GM10266 (cell line): ENCODE data around the gene MAD1L1.

Source experiments
- DNase-seq: peaks from one replicate; pipeline ENCODE4 v3.0.0; 2012; ENCODE audit errors: extremely low spot score
- CTCF ChIP-seq: IDR thresholded peaks from 2 replicates; pipeline ENCODE4 v1.5.1; 2012; ENCODE audit warnings: mild to moderate bottlenecking, low read depth; ENCODE audit not compliant: control insufficient read depth, insufficient read depth; ENCODE audit errors: missing control alignments

The MAD1L1 gene

GRCh38 chr7:2079332-2080059 is 153.2 kb downstream of the MAD1L1 start:
- no peak for DNase-seq
- no peak for TF ChIP-seq CTCF

- no peak for TF ChIP-seq CTCF
- DNase-seq = no peak
These were observed 153.8 kb downstream of the MAD1L1 start for GRCh38 chr7:2078899-2079298.

- DNase-seq = no peak
- no peak for TF ChIP-seq CTCF
These were observed 156.1 kb downstream of the MAD1L1 start for GRCh38 chr7:2076649-2077064.

DNA sequence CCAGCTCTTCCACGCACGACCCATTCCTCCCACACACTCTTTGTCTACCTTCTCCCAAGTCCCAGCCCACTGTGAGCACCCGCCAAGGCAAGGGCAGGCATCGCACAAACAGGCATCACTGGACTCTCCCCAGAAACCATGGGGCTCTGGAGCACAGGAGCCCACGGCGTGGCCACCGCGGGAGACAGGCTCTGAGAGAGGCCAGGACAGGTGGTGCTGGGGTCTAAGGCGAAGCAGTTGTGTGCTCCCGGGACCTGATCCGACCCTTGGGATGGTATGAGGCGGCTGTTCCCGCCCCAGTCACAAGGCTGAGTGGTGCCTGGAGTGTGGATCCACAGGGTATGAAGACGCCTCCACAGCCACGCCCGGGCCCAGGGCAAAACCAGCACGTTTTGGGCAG is 156.9 kb downstream of the MAD1L1 start:
- TF ChIP-seq CTCF = no peak
- DNase-seq = no peak

GRCh38 chr7:2074691-2075090 is 158.1 kb downstream of the MAD1L1 start:
- no peak for DNase-seq
- no peak for TF ChIP-seq CTCF

GRCh38 chr7:2072798-2073197 is 159.9 kb downstream of the MAD1L1 start:
- TF ChIP-seq CTCF = no peak
- no peak for DNase-seq

- DNase-seq = peak; percentile 94
- no peak for TF ChIP-seq CTCF
These were observed 160.7 kb downstream of the MAD1L1 start for GRCh38 chr7:2072042-2072441.
